Thoracic aorta (tissue), 2 donors: Measurements from ENCODE around the gene FOXF2. TPM values are rescaled to one million over a fixed set of nuclear protein-coding genes. Genes with fewer than 3 reads are reported as not detected.

Experiments
- ATAC-seq: fragments of 150-250 bp; one replicate; pipeline ENCODE4 v1.8.0; 2017; ENCODE audit warnings: low read depth; ENCODE audit not compliant: insufficient number of reproducible peaks, low FRiP score
- DNase-seq: peaks from one replicate; pipeline ENCODE4 v3.0.0-alpha.2; 2020; ENCODE audit warnings: low spot score
- H3K27ac ChIP-seq, 2 donors: fragments of 200-600 bp; sonication (generic); 1 replicate in 1 of 2; 2 replicates in 1 of 2; pipeline ENCODE4 v1.5.1; 2016; ENCODE audit warnings: mild to moderate bottlenecking in 2 of 2, moderate library complexity in 2 of 2
- H3K27me3 ChIP-seq: fragments of 200-600 bp; sonication (generic); replicated peaks from 2 replicates; pipeline ENCODE4 v1.6.0; 2016; ENCODE audit warnings: mild to moderate bottlenecking; ENCODE audit not compliant: insufficient read depth
- H3K36me3 ChIP-seq: fragments of 200-600 bp; sonication (generic); one replicate; pipeline ENCODE4 v1.5.1; 2016
- H3K4me1 ChIP-seq, 2 donors: fragments of 200-600 bp; sonication (generic); 1 replicate in 1 of 2; 2 replicates in 1 of 2; pipeline versions ENCODE4 v1.5.1 to v1.6.0; 2016; ENCODE audit warnings: low read depth in 2 of 2, mild to moderate bottlenecking in 1 of 2; ENCODE audit not compliant: control insufficient read depth in 1 of 2
- H3K4me3 ChIP-seq: fragments of 200-600 bp; sonication (generic); 2 replicates; pipeline ENCODE4 v1.5.1; 2016; ENCODE audit warnings: mild to moderate bottlenecking
- H3K9me3 ChIP-seq: fragments of 200-600 bp; sonication (generic); 2 replicates; pipeline ENCODE4 v1.5.1; 2016
- CTCF ChIP-seq: fragments of 200-600 bp; sonication (generic); IDR thresholded peaks from one replicate; pipeline ENCODE4 v1.5.1; 2019; ENCODE audit warnings: antibody characterized with exemption
- total RNA-seq, 2 donors: library from RNA; depleted of rRNA; stranded (reverse); fragments of >200 nt; gene quantifications; one replicate each; pipeline versions ENCODE4 v1.1.0 to v1.2.3, GENCODE V29; 2016

Gene FOXF2
- total RNA-seq, 2 donors from 2014 or later: 0.41 TPM; not detected in 1

GRCh38 chr6:1379017-1379787 is 10.2 kb upstream of the FOXF2 start:
- peaks cover 59% of the 10 kb centered on the region for H3K27me3 ChIP-seq
- ATAC-seq (no peak), DNase-seq (no peak)
- TF ChIP-seq CTCF: no peak
- no peaks in the 10 kb centered on the region for H3K36me3 ChIP-seq
- peak overlapping the region; percentile 33 for H3K4me3 ChIP-seq
- no peak overlapping the region for H3K27ac ChIP-seq
- peaks cover 11 to 42% of the 10 kb centered on the region in 2 donors for H3K4me1 ChIP-seq
- no peaks in the 10 kb centered on the region for H3K9me3 ChIP-seq

DNA sequence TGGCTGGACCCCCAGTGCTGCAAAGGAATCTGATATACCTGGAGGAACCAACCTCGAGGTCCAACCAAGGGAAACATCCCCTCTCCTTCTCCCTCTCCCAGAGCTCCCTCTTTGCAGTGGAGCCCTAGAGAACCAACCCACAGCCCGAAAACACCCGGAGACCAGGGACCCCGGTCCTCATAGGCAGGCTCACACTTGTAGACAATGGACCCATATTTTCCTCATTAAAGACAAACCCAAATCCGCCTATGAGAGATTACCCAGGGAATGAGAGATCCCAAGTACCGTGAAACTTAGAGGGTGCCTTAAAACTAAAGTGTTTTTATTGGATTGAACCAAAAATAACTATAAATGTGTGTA is 9.6 kb upstream of the FOXF2 start:
- H3K27me3 ChIP-seq: peaks cover 59% of the 10 kb centered on the region
- H3K4me3 ChIP-seq: no peak overlapping the region
- ATAC-seq (no peak), DNase-seq (no peak)
- no peak overlapping the region for H3K27ac ChIP-seq
- no peak for TF ChIP-seq CTCF
- no peaks in the 10 kb centered on the region for H3K9me3 ChIP-seq
- H3K4me1 ChIP-seq: peaks cover 11 to 45% of the 10 kb centered on the region in 2 donors
- no peaks in the 10 kb centered on the region for H3K36me3 ChIP-seq

DNA sequence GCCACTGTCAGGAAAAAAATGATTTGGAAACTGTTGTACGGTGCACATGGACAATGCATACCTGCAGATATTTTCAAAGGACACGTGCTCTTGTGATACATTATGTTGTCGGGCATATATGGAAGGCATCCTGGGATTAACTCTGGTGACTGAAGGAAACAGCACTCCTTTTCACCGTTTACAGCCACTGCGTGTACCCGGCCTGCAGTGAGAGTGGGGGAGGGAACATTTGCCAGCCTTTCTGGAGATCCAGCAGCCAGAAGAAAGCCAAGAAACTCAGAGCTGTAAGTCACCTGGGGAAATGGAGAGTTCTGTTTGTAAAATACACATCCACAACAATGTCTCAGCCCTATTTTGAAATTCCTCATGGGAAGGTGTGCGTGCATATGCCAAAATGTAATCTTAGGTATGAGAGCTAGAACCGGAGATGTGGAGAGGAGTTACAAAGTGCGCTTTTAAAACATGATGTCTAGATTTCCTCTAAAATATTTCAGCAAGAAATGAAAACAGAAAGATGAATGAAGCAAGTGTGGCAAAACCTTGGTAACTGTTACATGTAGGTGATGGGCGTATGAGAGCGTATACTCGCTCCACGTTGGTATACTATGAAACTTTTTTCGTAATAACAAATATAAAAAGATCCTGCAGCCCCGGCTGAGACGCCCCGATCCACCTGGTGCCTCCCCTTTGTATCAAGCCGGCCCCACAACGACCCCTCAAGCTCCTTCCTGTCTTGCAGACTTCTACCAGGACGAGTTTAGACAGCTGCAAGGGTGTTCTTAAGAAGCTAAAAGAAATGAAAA is 8.6 kb upstream of the FOXF2 start:
- no peak overlapping the region for H3K27ac ChIP-seq
- no peak for DNase-seq
- H3K9me3 ChIP-seq: no peaks in the 10 kb centered on the region
- H3K27me3 ChIP-seq: peaks cover 59% of the 10 kb centered on the region
- TF ChIP-seq CTCF: no peak
- no peak for ATAC-seq
- no peaks in the 10 kb centered on the region for H3K36me3 ChIP-seq
- H3K4me3 ChIP-seq: no peak overlapping the region
- peaks cover 11 to 45% of the 10 kb centered on the region in 2 donors for H3K4me1 ChIP-seq

- no peak overlapping the region for H3K27ac ChIP-seq
- ATAC-seq (no peak), DNase-seq (no peak)
- H3K4me3 ChIP-seq: peak overlapping the region; percentile 59
- H3K27me3 ChIP-seq: peaks cover 54% of the 10 kb centered on the region
- peaks cover 11 to 45% of the 10 kb centered on the region in 2 donors for H3K4me1 ChIP-seq
- TF ChIP-seq CTCF: peak; percentile 68
- no peaks in the 10 kb centered on the region for H3K36me3 ChIP-seq
- no peaks in the 10 kb centered on the region for H3K9me3 ChIP-seq
Observed at GRCh38 chr6:1381481-1382330, 7.7 kb upstream of the FOXF2 start.
